HepG2 (cell line): Measurements from ENCODE around the gene CAPZB. TPM values are rescaled to one million over a fixed set of nuclear protein-coding genes. Genes with fewer than 3 reads are reported as not detected.

Experiments used
- ATAC-seq: fragments of 200-7000 bp; cut with Tn5 transposase; 3 replicates; pipeline ENCODE4 v1.9.1; 2020; ENCODE audit warnings: mild to moderate bottlenecking, moderate library complexity
- BruUV-seq: library from RNA; stranded (reverse); fragments of 400-500 nt; replicated peaks from 2 replicates; lab custom pipeline; 2021; lab: Mats Ljungman, UMichigan
- CTCF ChIA-PET: fragments of 300-600 bp; formaldehyde crosslinking; extraction: SDS; loops from one replicate; lab custom pipeline; 2021; ENCODE audit warnings: low total read pairs, inconsistent platforms, low intra/inter-chr PET ratio; lab: Yijun Ruan, JAX
- POLR2A ChIA-PET: fragments of 350-600 bp; sonication (Branson Sonifier 250); formaldehyde crosslinking; loops from one replicate; lab custom pipeline; 2020; ENCODE audit warnings: antibody characterized with exemption, inconsistent platforms; lab: Yijun Ruan, JAX
- DNase-seq: peaks from one replicate; pipeline ENCODE4 v3.0.0-alpha.2; 2015; ENCODE audit warnings: low spot score
- FAIRE-seq: peaks from 3 replicates; lab custom pipeline; 2011; peaks lifted over from hg19 to GRCh38; lab: Jason Lieb, UNC
- H2AFZ ChIP-seq: one replicate; pipeline ENCODE4 v1.6.1; 2011; ENCODE audit warnings: low read length, inconsistent platforms
- H3K27ac ChIP-seq: fragments of 300-600 bp; 3 replicates; pipeline ENCODE4 v1.8.0; 2011; ENCODE audit warnings: mixed run types, mild to moderate bottlenecking, mixed read lengths, low read length, inconsistent platforms; ENCODE audit not compliant: insufficient read depth; ENCODE audit errors: extremely low read length
- H3K27me3 ChIP-seq, 2 experiments: fragments of 200-600 bp in 1 of 2; 2 replicates in 1 of 2; 3 replicates in 1 of 2; pipeline versions ENCODE4 v1.6.0 to v1.8.0; 2011; ENCODE audit warnings: low read length in 2 of 2, mild to moderate bottlenecking in 2 of 2, moderate library complexity in 2 of 2, inconsistent platforms in 1 of 2; ENCODE audit not compliant: insufficient read depth in 2 of 2, control insufficient read depth in 1 of 2
- H3K36me3 ChIP-seq, 2 experiments: fragments of 200-600 bp in 1 of 2; replicated peaks in 1 of 2; 2 replicates in 1 of 2; 3 replicates in 1 of 2; pipeline versions ENCODE4 v1.5.1 to v1.8.0; 2011; ENCODE audit warnings: low read length in 2 of 2, inconsistent platforms in 1 of 2; ENCODE audit not compliant: insufficient read depth in 2 of 2, control insufficient read depth in 1 of 2
- H3K4me1 ChIP-seq: 2 replicates; pipeline ENCODE4 v1.5.1; 2012; ENCODE audit warnings: low read length, inconsistent platforms; ENCODE audit not compliant: insufficient read depth
- H3K4me2 ChIP-seq: 2 replicates; pipeline ENCODE4 v1.6.0; 2011; ENCODE audit warnings: low read depth, low read length, inconsistent platforms
- H3K4me3 ChIP-seq, 3 experiments: fragments of 200-600 bp in 1 of 3; sonication (generic), shearing (Covaris generic) in 1 of 3; replicated peaks in 1 of 3; 2 replicates each; pipeline ENCODE4 v1.5.1; 2011 to 2016; ENCODE audit warnings: low read length in 3 of 3, inconsistent platforms in 2 of 3, low read depth in 2 of 3, mild to moderate bottlenecking in 2 of 3, control low read depth in 1 of 3, mixed read lengths in 1 of 3; ENCODE audit not compliant: insufficient read depth in 1 of 3
- H3K79me2 ChIP-seq: one replicate; pipeline ENCODE4 v1.6.1; 2011; ENCODE audit warnings: low read length, inconsistent platforms; ENCODE audit not compliant: insufficient read depth
- H3K9ac ChIP-seq: 2 replicates; pipeline ENCODE4 v1.6.0; 2011; ENCODE audit warnings: mild to moderate bottlenecking, low read depth, low read length, inconsistent platforms; ENCODE audit not compliant: insufficient read depth
- H3K9me3 ChIP-seq: 2 replicates; pipeline ENCODE4 v1.5.1; 2012; ENCODE audit warnings: mild to moderate bottlenecking, low read length
- H4K20me1 ChIP-seq: 2 replicates; pipeline ENCODE4 v1.6.0; 2011; ENCODE audit warnings: inconsistent platforms, mild to moderate bottlenecking, low read length, moderate library complexity; ENCODE audit not compliant: insufficient read depth
- BRCA1 ChIP-seq: sonication (generic); formaldehyde crosslinking; IDR thresholded peaks from 2 replicates; pipeline ENCODE4 v1.4.0; 2020; ENCODE audit warnings: missing genetic modification reagents
- CERS6 ChIP-seq: sonication (generic); formaldehyde crosslinking; IDR thresholded peaks from 2 replicates; pipeline ENCODE4 v1.5.0; 2020; ENCODE audit warnings: missing genetic modification reagents
- NFE2L2 ChIP-seq: fragments of 150-350 bp; IDR thresholded peaks from 2 replicates; pipeline ENCODE4 v1.6.1; 2014; ENCODE audit warnings: low read length
- POLR2G ChIP-seq: fragments of 200-400 bp; formaldehyde crosslinking; IDR thresholded peaks from 2 replicates; pipeline ENCODE4 v1.6.1; 2018; ENCODE audit warnings: mild to moderate bottlenecking, low read depth, low read length, moderate library complexity
- USF2 ChIP-seq, 2 experiments: sonication (generic) in 1 of 2; formaldehyde crosslinking in 1 of 2; IDR thresholded peaks; 2 replicates each; pipeline versions ENCODE4 v1.5.1 to v1.6.1; 2011 to 2020; ENCODE audit warnings: borderline replicate concordance in 1 of 2, low read depth in 1 of 2, low read length in 1 of 2, mild to moderate bottlenecking in 1 of 2, missing genetic modification reagents in 1 of 2, moderate library complexity in 1 of 2
- ZNF687 ChIP-seq: sonication (generic); formaldehyde crosslinking; IDR thresholded peaks from 2 replicates; pipeline ENCODE4 v1.5.1; 2020; ENCODE audit warnings: mild to moderate bottlenecking, missing genetic modification reagents, moderate library complexity
- WGBS: methylation state at CpG from one replicate; pipeline ENCODE4 v1.1.6; 2017; ENCODE audit warnings: low lambda C conversion rate; 5-methylcytosine and 5-hydroxymethylcytosine counted together
- in situ Hi-C: cut with HindIII; loops from 2 replicates; pipeline ENCODE4 v1.10.0; 2017; ENCODE audit warnings: low pct_unique_long_range_greater_than_20kb; ENCODE audit not compliant: extremely low pct_ligation_motif_present
- intact Hi-C: fragments of 100-400 bp; cut with micrococcal nuclease; formaldehyde crosslinking; loops from one replicate; pipeline ENCODE4 v1.10.0; 2022; ENCODE audit not compliant: unreplicated experiment
- polyA plus RNA-seq, 8 experiments: library from polyadenylated mRNA; depleted of rRNA in 3 of 8; stranded (reverse) in 7 of 8; unstranded in 1 of 8; fragments of >200 nt; fragmentation: Illumina TruSeq in 4 of 8; extraction: Trizol in 4 of 8; gene quantifications; 2 replicates each; pipeline versions ENCODE4 v1.2.1 to v1.2.3, GENCODE V29; 2011 to 2016; ENCODE audit warnings: low read depth in 4 of 8, missing spikeins in 1 of 8, mixed read lengths in 1 of 8; ENCODE audit not compliant: insufficient read depth in 1 of 8
- total RNA-seq, 5 experiments: library from RNA; depleted of rRNA; stranded (reverse); fragments of >200 nt; fragmentation: Illumina TruSeq; extraction: Trizol; gene quantifications; 2 replicates each; pipeline ENCODE4 v1.2.3, GENCODE V29; 2016; ENCODE audit warnings: low read depth in 1 of 5

The CAPZB gene
- total and polyA plus RNA-seq, 2 of the 13 experiments (the other 11 are each of a cell fraction or from before 2014, with no cell fraction given), result 58.9 to 76.9 TPM

- 96% methylated on average over 10 of the region's 13 CpGs for WGBS
- CTCF ChIA-PET, result no interaction called here
- BruUV-seq, result no TSS peak
- H3K9ac ChIP-seq, result no peak overlapping the region
- no peak overlapping the region for H3K4me3 ChIP-seq
- H3K79me2 ChIP-seq, result no peaks in the 10 kb centered on the region
- no peaks in the 10 kb centered on the region for H4K20me1 ChIP-seq
- H3K36me3 ChIP-seq, result peaks cover 16 to 35% of the 10 kb centered on the region in 2 experiments
- TF ChIP-seq USF2 (IDR thresholded peaks at IDR 0.05; ENCODE audit: low read depth, low read length) (no peak), USF2 (CRISPR knock-in tag; IDR thresholded peaks at IDR 0.05; ENCODE audit: borderline replicate concordance) (no peak), NFE2L2 (no peak), CERS6 (CRISPR knock-in tag) (no peak), POLR2G (peak; percentile 31; the same call in 1 of the 2 replicates), ZNF687 (CRISPR knock-in tag) (no peak), BRCA1 (CRISPR knock-in tag) (no peak)
- TF ChIP-seq, all 625 proteins: peak for 1
- FAIRE-seq (no peak), ATAC-seq (no peak), DNase-seq (no peak)
- H3K27me3 ChIP-seq, result no peaks in the 10 kb centered on the region
- H3K4me2 ChIP-seq, result no peak overlapping the region
- intact Hi-C loops, result no loop called here
- in situ Hi-C loops, result no loop called here
- no peaks in the 10 kb centered on the region for H3K4me1 ChIP-seq
- no peak overlapping the region for H2AFZ ChIP-seq
- no peaks in the 10 kb centered on the region for H3K9me3 ChIP-seq
- no peak overlapping the region for H3K27ac ChIP-seq
- POLR2A ChIA-PET, result interaction anchor here (1.4 kb wide), 1 partner anchor 17 kb away, joined by 4 read pairs; the partner anchor contains the start of genes AKR7A2 and SLC66A1
Measured at GRCh38 chr1:19329188-19329587, 156.2 kb downstream of the CAPZB start.
